CD4-positive, alpha-beta T cell (primary cell): ENCODE data around the gene MKLN1. TPM values are rescaled to one million over a fixed set of nuclear protein-coding genes. Genes with fewer than 3 reads are reported as not detected.

ENCODE experiments used
- ATAC-seq: fragments of 200-7000 bp; cut with Tn5 transposase; one replicate; pipeline ENCODE4 v1.10.0; 2022; ENCODE audit warnings: mild to moderate bottlenecking; ENCODE audit not compliant: poor library complexity
- CTCF ChIA-PET: fragments of 350-600 bp; sonication (Branson Sonifier 250); formaldehyde crosslinking; loops from one replicate; lab custom pipeline; 2021; ENCODE audit warnings: antibody characterized with exemption, inconsistent platforms; lab: Charles Lee
- POLR2A ChIA-PET: fragments of 350-600 bp; sonication (Branson Sonifier 250); formaldehyde crosslinking; loops from one replicate; lab custom pipeline; 2021; ENCODE audit warnings: antibody characterized with exemption, inconsistent platforms; lab: Charles Lee
- DNase-seq, 14 experiments: peaks; one replicate each; pipeline ENCODE4 v3.0.0-alpha.2; 2013 to 2020; ENCODE audit warnings: mixed read lengths in 2 of 14
- H3K27ac ChIP-seq, 2 donors: one replicate each; pipeline versions ENCODE4 v1.5.1 to v1.7.0; 2013; ENCODE audit warnings: low read length in 2 of 2, low read depth in 1 of 2, mild to moderate bottlenecking in 1 of 2
- H3K27me3 ChIP-seq, 2 experiments: 1 replicate in 1 of 2; 2 replicates in 1 of 2; pipeline versions ENCODE4 v1.6.1 to v1.7.0; 2013; ENCODE audit warnings: low read length in 2 of 2, control low read depth in 1 of 2, mild to moderate bottlenecking in 1 of 2, moderate library complexity in 1 of 2; ENCODE audit not compliant: insufficient read depth in 2 of 2, control insufficient read depth in 1 of 2
- H3K36me3 ChIP-seq: one replicate; pipeline ENCODE4 v1.6.1; 2013; ENCODE audit warnings: low read length, control low read depth; ENCODE audit not compliant: insufficient read depth
- H3K4me1 ChIP-seq: one replicate; pipeline ENCODE4 v1.6.1; 2013; ENCODE audit warnings: low read length, control low read depth; ENCODE audit not compliant: insufficient read depth
- H3K4me3 ChIP-seq: one replicate; pipeline ENCODE4 v1.5.1; 2013; ENCODE audit warnings: mild to moderate bottlenecking, low read length, moderate library complexity
- H3K9me3 ChIP-seq, 2 experiments: 1 replicate in 1 of 2; 2 replicates in 1 of 2; pipeline versions ENCODE4 v1.6.1 to v1.7.0; 2013; ENCODE audit warnings: low read length in 2 of 2, mild to moderate bottlenecking in 2 of 2, control low read depth in 1 of 2, moderate library complexity in 1 of 2; ENCODE audit not compliant: control insufficient read depth in 1 of 2, insufficient read depth in 1 of 2
- H3K27ac Mint-ChIP-seq: one replicate; pipeline ENCODE4 v1.8.0; 2020; ENCODE audit warnings: mixed read lengths
- H3K27me3 Mint-ChIP-seq: one replicate; pipeline ENCODE4 v1.8.0; 2021; ENCODE audit warnings: mixed read lengths
- H3K36me3 Mint-ChIP-seq: one replicate; pipeline ENCODE4 v1.8.0; 2021; ENCODE audit warnings: low read depth, mixed read lengths
- H3K4me1 Mint-ChIP-seq: one replicate; pipeline ENCODE4 v1.8.0; 2021; ENCODE audit warnings: low read depth, mixed read lengths
- H3K4me3 Mint-ChIP-seq: one replicate; pipeline ENCODE4 v1.8.0; 2020; ENCODE audit warnings: mild to moderate bottlenecking, mixed read lengths
- H3K9me3 Mint-ChIP-seq: one replicate; pipeline ENCODE4 v1.8.0; 2020; ENCODE audit warnings: mixed read lengths
- CTCF ChIP-seq: fragments of 200-600 bp; IDR thresholded peaks from one replicate; pipeline ENCODE4 v1.8.0; 2022; ENCODE audit warnings: antibody characterized with exemption, mild to moderate bottlenecking
- intact Hi-C, 2 experiments: fragments of 100-400 bp; cut with DNase I in 1 of 2; cut with micrococcal nuclease in 1 of 2; formaldehyde crosslinking; loops; one replicate each; pipeline versions ENCODE4 v1.15.1 to v1.9.0; 2023 to 2025; cut with DNase I, micrococcal nuclease
- total RNA-seq, 174 experiments: library from RNA in 2 of 174; stranded (reverse) in 2 of 174; gene quantifications; one replicate each; pipeline ENCODE4 v1.2.3 and lab custom pipeline; 2021 to 2026

Gene MKLN1
- total RNA-seq, 2 experiments from 2014 or later: 47.2 to 53.7 TPM

GRCh38 chr7:131467788-131468187 lies 140.1 kb downstream of the MKLN1 start:
- Histone ChIP-seq H3K27ac (no peak overlapping the region), H3K4me1 (no peaks in the 10 kb centered on the region), H3K27me3 (no peaks in the 10 kb centered on the region), H3K4me3 (no peak overlapping the region), H3K36me3 (peaks cover 80% of the 10 kb centered on the region), H3K9me3 (no peaks in the 10 kb centered on the region)
- Mint-ChIP-seq H3K4me3 (no peak overlapping the region), H3K27me3 (no peaks in the 10 kb centered on the region), H3K27ac (no peak overlapping the region), H3K4me1 (no peaks in the 10 kb centered on the region), H3K36me3 (peaks cover 92% of the 10 kb centered on the region), H3K9me3 (no peaks in the 10 kb centered on the region)
- ChIA-PET CTCF (no interaction called here), POLR2A (no interaction called here)
- DNase-seq (no peak), ATAC-seq (no peak)
- TF ChIP-seq CTCF: no peak
- intact Hi-C loops: no loop called here

- ATAC-seq (no peak), DNase-seq (no peak)
- TF ChIP-seq CTCF: no peak
- H3K36me3 Mint-ChIP-seq: peaks cover 93% of the 10 kb centered on the region
- Histone ChIP-seq H3K27ac (no peak overlapping the region), H3K4me1 (no peaks in the 10 kb centered on the region), H3K9me3 (no peaks in the 10 kb centered on the region), H3K36me3 (peaks cover 62% of the 10 kb centered on the region), H3K27me3 (no peaks in the 10 kb centered on the region), H3K4me3 (no peak overlapping the region)
- H3K27me3 Mint-ChIP-seq: no peaks in the 10 kb centered on the region
- H3K4me3 Mint-ChIP-seq: no peak overlapping the region
- H3K4me1 Mint-ChIP-seq: no peaks in the 10 kb centered on the region
- H3K9me3 Mint-ChIP-seq: no peaks in the 10 kb centered on the region
- intact Hi-C loops: no loop called here
- ChIA-PET POLR2A (no interaction called here), CTCF (no interaction called here)
- peak overlapping the region; percentile 6 for H3K27ac Mint-ChIP-seq
Measured at GRCh38 chr7:131471250-131472004, 143.8 kb downstream of the MKLN1 start.

- H3K27me3 Mint-ChIP-seq: no peaks in the 10 kb centered on the region
Measured at GRCh38 chr7:131476740-131477139, 149.1 kb downstream of the MKLN1 start.

More at GRCh38 chr7:131476740-131477139, 149.1 kb downstream of the MKLN1 start:
- Mint-ChIP-seq H3K4me3 (no peak overlapping the region), H3K27ac (no peak overlapping the region), H3K4me1 (no peaks in the 10 kb centered on the region), H3K36me3 (peaks cover 65% of the 10 kb centered on the region), H3K9me3 (no peaks in the 10 kb centered on the region)
- Histone ChIP-seq H3K27me3 (no peaks in the 10 kb centered on the region), H3K4me3 (no peak overlapping the region), H3K4me1 (no peaks in the 10 kb centered on the region), H3K27ac (no peak overlapping the region), H3K9me3 (no peaks in the 10 kb centered on the region), H3K36me3 (peaks cover 19% of the 10 kb centered on the region)
- ChIA-PET CTCF (no interaction called here), POLR2A (no interaction called here)
- intact Hi-C loops: no loop called here
- no peak for TF ChIP-seq CTCF
- DNase-seq: no peak
- ATAC-seq: no peak
